ENCODE measurements around the gene ABCF1. TPM values are rescaled to one million over a fixed set of nuclear protein-coding genes. Genes with fewer than 3 reads are reported as not detected.

ABCF1 gene
- total and polyA plus RNA-seq, 9 of the 15 experiments (the other 6 are each of a cell fraction or from before 2014, with no cell fraction given), result 41.6 to 193 (median 102) TPM

GRCh38 chr6:30571075-30571761 is at the start of gene ABCF1 (continued):
- TF ChIP-seq CEBPG (CRISPR knock-in tag; IDR thresholded peaks at IDR 0.05) (no peak), CEBPG (tag; conservative IDR thresholded peaks at IDR 0.05 in 1 of 2, IDR thresholded peaks at IDR 0.05 in 1 of 2) (no peak), MCM5 (IDR thresholded peaks at IDR 0.05; ENCODE audit: low read depth) (no peak), ATF7 (IDR thresholded peaks at IDR 0.05) (peak; percentile 94), BDP1 (IDR thresholded peaks at IDR 0.05; ENCODE audit: insufficient read depth, insufficient read length) (no peak), ZNF280A (IDR thresholded peaks at IDR 0.05; ENCODE audit: low read depth, partially characterized antibody) (no peak), ZNF3 (CRISPR knock-in tag; IDR thresholded peaks at IDR 0.05) (no peak), U2AF1 (optimal IDR thresholded peaks at IDR 0.05; ENCODE audit: low read depth, low read length) (no peak), PHF20 (IDR thresholded peaks at IDR 0.05; ENCODE audit: partially characterized antibody) (peak; percentile 96), USF2 (CRISPR knock-in tag; IDR thresholded peaks at IDR 0.05) (peak; percentile 80), CBX8 (IDR thresholded peaks at IDR 0.05; ENCODE audit: borderline replicate concordance, extremely low read depth, low read depth, low read length, poor library complexity, severe bottlenecking) (no peak), CLOCK (CRISPR knock-in tag; IDR thresholded peaks at IDR 0.05; ENCODE audit: borderline replicate concordance) (peak; percentile 71; the same call in 1 of the 2 replicates), FOSL1 (tag; conservative IDR thresholded peaks at IDR 0.05) (peak; percentile 57; the same call in 1 of the 2 replicates), CHD1 (IDR thresholded peaks at IDR 0.05; ENCODE audit: low read length) (no peak), TSC22D4 (tag; IDR thresholded peaks at IDR 0.05) (no peak), TAF1 (IDR thresholded peaks at IDR 0.05; ENCODE audit: control insufficient read depth, extremely low read depth, insufficient read depth, low read length, severe bottlenecking) (peak; percentile 83), RNF2 (IDR thresholded peaks at IDR 0.05) (peak; percentile 36), TFE3 (CRISPR knock-in tag; IDR thresholded peaks at IDR 0.05) (peak; percentile 82), ZNF75A (CRISPR knock-in tag; IDR thresholded peaks at IDR 0.05) (0 out of 2 replicates have a peak, but pooled peaks have one; percentile 41), KAT7 (CRISPR knock-in tag; IDR thresholded peaks at IDR 0.05; ENCODE audit: borderline replicate concordance) (peak; percentile 92)

Measured in K562 (cell line).